Measurements from ENCODE around the gene ACVRL1.
A peak's percentile ranks its signal among the peaks of the same experiment; 100 is the strongest.

The ACVRL1 gene

DNA sequence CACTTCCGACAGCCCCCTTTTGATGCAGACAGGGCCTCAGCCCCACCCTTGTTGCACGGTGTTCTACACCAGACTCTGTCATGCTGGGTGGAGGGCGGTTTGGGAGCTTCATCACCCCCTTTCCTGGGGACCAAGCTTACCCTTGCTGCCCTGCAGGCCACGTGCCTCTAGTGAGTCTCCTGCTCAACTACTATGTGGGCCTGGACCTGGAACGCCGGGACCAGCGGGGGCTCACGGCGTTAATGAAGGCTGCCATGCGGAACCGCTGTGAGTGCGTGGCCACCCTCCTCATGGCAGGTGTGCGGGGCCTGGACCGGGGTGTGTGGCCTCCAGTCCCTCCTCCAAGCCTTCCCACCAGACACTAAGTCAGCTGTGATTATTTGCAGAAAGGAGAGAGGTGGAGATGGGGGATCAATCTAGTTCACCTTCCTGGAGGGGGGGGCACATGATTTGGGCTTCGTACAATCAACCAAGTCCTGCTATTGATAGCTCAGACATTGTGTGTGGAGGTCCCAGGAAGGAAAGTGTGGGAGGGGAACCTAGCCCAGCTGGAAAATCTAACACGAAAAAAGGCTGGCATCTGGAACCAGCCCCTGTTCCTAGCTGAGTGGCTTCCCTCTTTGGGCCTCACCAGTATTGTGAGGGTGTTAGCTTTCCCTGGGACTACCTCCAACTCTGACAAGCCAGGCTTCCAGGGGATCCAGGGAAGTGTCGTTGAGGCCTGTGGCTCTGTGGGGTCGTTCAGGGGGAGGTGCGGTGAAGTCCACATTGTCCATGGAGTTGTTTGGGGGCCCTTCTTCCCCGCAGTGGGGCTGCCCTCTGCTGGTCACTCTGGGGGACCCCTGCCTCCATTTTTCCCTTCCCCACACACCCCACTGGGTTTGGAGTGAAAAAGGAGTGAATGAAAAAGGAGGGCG is 17.8 kb upstream of the ACVRL1 start:
- DNase-seq (ENCODE audit: low spot score) = peak; percentile 27
- in situ Hi-C loops (cut with MboI; ENCODE audit: low sequenced_read_pairs, unreplicated experiment) = no loop called here

DNA sequence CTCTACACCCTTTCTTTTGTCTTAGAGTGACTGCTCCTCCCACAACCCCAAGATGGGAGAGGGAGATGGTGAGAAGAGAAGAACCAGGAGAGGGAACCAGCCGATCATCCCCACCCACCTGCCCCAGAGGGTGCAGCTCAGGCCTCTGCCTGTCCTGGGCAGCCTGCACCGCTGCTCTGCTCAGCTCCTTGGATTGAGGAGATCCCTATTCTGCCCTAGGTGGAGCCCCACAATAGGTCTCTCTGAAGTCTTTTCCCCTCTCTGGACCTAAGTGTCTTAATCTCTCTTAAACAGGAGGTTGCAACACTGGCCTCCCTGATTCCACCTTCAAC is 17.2 kb upstream of the ACVRL1 start:
- in situ Hi-C loops (cut with MboI; ENCODE audit: low sequenced_read_pairs, unreplicated experiment) = no loop called here
- TF ChIP-seq, protein P1, sequence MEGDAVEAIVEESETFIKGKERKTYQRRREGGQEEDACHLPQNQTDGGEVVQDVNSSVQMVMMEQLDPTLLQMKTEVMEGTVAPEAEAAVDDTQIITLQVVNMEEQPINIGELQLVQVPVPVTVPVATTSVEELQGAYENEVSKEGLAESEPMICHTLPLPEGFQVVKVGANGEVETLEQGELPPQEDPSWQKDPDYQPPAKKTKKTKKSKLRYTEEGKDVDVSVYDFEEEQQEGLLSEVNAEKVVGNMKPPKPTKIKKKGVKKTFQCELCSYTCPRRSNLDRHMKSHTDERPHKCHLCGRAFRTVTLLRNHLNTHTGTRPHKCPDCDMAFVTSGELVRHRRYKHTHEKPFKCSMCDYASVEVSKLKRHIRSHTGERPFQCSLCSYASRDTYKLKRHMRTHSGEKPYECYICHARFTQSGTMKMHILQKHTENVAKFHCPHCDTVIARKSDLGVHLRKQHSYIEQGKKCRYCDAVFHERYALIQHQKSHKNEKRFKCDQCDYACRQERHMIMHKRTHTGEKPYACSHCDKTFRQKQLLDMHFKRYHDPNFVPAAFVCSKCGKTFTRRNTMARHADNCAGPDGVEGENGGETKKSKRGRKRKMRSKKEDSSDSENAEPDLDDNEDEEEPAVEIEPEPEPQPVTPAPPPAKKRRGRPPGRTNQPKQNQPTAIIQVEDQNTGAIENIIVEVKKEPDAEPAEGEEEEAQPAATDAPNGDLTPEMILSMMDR (IDR thresholded peaks at IDR 0.05; ENCODE audit: borderline replicate concordance, control extremely low read depth, extremely low read depth, insufficient read depth, missing control alignments) = no peak
- peak; percentile 18 for DNase-seq (ENCODE audit: low spot score)

More for the DNA sequence above, 17.8 kb upstream of the ACVRL1 start:
- TF ChIP-seq, protein P1 (IDR thresholded peaks at IDR 0.05; ENCODE audit: borderline replicate concordance, control extremely low read depth, extremely low read depth, insufficient read depth, missing control alignments) = no peak

DNA sequence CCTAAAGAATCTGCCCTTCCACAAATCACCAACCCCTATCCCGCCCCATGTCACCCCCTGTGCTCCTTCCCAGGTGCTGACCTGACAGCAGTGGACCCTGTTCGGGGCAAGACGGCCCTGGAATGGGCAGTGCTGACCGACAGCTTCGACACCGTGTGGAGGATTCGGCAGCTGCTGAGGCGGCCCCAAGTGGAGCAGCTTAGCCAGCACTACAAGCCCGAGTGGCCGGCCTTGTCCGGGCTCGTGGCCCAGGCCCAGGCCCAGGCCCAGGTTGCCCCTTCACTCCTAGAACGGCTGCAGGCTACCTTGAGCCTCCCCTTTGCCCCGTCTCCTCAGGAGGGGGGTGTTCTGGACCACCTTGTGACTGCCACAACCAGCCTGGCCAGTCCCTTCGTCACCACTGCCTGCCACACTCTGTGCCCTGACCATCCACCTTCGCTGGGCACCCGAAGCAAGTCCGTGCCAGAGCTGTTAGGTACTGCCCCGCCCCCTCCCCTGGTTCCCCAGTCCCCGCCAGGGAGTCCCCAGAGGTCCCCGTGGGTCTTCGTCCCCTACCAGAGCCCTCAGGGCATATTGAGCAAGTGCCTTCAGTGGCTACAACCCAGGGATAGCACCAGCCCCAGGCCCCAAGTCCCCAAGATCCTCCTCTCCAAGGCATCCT is 16.7 kb upstream of the ACVRL1 start:
- TF ChIP-seq, protein P1 (IDR thresholded peaks at IDR 0.05; ENCODE audit: borderline replicate concordance, control extremely low read depth, extremely low read depth, insufficient read depth, missing control alignments) = no peak
- no peak for DNase-seq (ENCODE audit: low spot score)
- in situ Hi-C loops (cut with MboI; ENCODE audit: low sequenced_read_pairs, unreplicated experiment) = no loop called here

DNA sequence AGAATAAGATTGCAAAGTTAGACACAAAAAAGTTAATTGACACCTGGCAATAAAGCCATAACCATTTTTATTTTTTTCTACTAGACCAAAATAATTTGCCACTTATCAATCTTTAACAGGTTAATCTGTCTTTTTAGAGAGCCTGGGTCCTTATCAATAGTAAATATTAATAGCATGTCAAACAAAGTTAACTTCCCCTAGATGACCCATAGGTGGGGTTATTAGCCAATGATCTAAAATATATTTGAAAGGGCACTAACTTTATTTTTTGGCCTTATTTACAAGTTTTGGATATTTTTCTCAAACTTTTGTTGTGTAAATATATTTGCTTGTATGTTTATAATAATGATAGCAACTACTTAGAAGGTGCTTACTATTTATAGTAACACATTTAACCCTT is 15.5 kb upstream of the ACVRL1 start:
- TF ChIP-seq, protein P1 (IDR thresholded peaks at IDR 0.05; ENCODE audit: borderline replicate concordance, control extremely low read depth, extremely low read depth, insufficient read depth, missing control alignments) = no peak
- no peak for DNase-seq (ENCODE audit: low spot score)
- in situ Hi-C loops (cut with MboI; ENCODE audit: low sequenced_read_pairs, unreplicated experiment) = no loop called here

DNA sequence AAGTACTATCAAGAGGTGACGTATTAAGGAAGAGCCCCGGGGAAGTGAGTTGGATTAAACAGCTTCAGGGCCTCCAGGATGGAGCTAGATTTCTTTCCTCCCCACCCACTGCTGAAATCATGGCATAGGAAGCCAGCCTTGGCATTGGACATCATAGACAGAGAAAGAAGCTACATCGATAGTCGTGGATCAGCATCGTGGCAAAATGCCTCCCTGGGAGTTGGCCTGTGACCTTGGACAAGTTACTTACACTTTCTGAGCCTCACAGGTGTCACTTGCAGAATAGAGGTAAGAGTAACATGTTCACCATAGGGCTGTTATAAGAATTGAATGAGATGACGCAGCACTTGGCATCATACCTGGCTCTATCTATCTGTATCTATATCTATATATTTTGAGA is 13.5 kb upstream of the ACVRL1 start:
- TF ChIP-seq, protein P1 (IDR thresholded peaks at IDR 0.05; ENCODE audit: borderline replicate concordance, control extremely low read depth, extremely low read depth, insufficient read depth, missing control alignments) = no peak
- in situ Hi-C loops (cut with MboI; ENCODE audit: low sequenced_read_pairs, unreplicated experiment) = no loop called here
- DNase-seq (ENCODE audit: low spot score) = no peak

DNA sequence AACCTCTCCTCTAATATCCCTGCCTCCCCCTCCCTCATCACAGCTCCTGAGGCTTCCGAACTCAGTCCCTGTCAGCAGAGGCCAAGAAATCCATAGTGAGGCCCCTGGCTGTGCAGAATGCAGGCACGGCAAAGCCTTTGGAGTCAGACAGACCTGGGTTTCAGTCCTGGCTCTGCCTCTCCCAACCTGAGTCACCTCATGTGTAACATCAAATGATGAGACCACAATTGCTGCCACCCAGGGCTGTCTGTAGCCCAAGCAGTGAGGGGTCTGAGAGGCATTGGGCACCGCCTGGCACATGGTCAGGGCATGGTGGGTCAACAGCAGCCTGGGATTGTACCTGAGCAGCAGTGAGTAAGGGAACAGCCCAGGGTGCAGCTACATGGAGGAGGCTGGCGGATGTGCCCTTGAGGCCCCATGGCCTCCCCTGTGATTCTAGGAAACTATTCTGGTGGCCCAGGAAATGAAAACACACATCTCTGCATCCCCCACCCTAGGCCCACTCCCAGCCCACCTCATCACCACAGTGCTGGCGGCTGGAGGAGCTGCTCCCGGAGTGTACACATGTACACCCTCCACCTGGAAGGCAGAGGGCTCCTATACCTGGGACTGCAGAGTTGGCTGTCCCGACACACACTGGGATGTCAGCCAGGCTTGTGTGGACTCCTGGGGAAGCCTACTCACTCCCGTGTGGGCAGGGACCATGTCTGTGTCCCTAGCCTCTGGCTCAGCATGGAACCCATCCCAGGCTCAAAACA is 11.7 kb upstream of the ACVRL1 start:
- no peak for DNase-seq (ENCODE audit: low spot score)
- TF ChIP-seq, protein P1 (IDR thresholded peaks at IDR 0.05; ENCODE audit: borderline replicate concordance, control extremely low read depth, extremely low read depth, insufficient read depth, missing control alignments) = no peak
- in situ Hi-C loops (cut with MboI; ENCODE audit: low sequenced_read_pairs, unreplicated experiment) = no loop called here
